A673 (cell line): Measurements from ENCODE around the gene CAPZB.

ENCODE experiments used
- CTCF ChIP-seq: fragments of 300-800, 200-600 bp; sonication (generic); conservative IDR thresholded peaks from 2 replicates; pipeline ENCODE4 v1.5.1; 2017; ENCODE audit warnings: low read depth, mild to moderate bottlenecking, antibody characterized with exemption, low read length, moderate library complexity, mixed read lengths
- EZH2 ChIP-seq: fragments of 200-600 bp; sonication (generic); IDR thresholded peaks from 2 replicates; pipeline ENCODE4 v1.6.1; 2017; ENCODE audit warnings: borderline replicate concordance, low read depth, mild to moderate bottlenecking, mixed read lengths, antibody characterized with exemption, low read length; ENCODE audit not compliant: poor library complexity, severe bottlenecking

- TF ChIP-seq CTCF (no peak), EZH2 (no peak)
Measured at GRCh38 chr1:19495799-19496526, 10.6 kb upstream of the CAPZB start.
